HS-27A (cell line): ENCODE results near the gene HLA-DPB1.
A peak's percentile ranks its signal among the peaks of the same experiment; 100 is the strongest.

Experiments used
- DNase-seq: peaks from one replicate; pipeline ENCODE4 v3.0.0-alpha.2; 2012; ENCODE audit warnings: low read depth, missing footprints

The HLA-DPB1 gene

GRCh38 chr6:33103776-33104175 is 28.0 kb downstream of the HLA-DPB1 start:
- no peak for DNase-seq

- no peak for DNase-seq
These were observed 29.1 kb downstream of the HLA-DPB1 start for GRCh38 chr6:33104887-33105286.

GRCh38 chr6:33105386-33105785 is 29.6 kb downstream of the HLA-DPB1 start:
- no peak for DNase-seq

- DNase-seq = no peak
These were observed 30.4 kb downstream of the HLA-DPB1 start for GRCh38 chr6:33105916-33106871.

GRCh38 chr6:33107641-33108040 is 31.9 kb downstream of the HLA-DPB1 start:
- DNase-seq = no peak

- DNase-seq = no peak
These were observed 32.5 kb downstream of the HLA-DPB1 start for GRCh38 chr6:33108307-33108706.

- no peak for DNase-seq
These were observed 36.4 kb downstream of the HLA-DPB1 start for GRCh38 chr6:33112148-33112547.

GRCh38 chr6:33113755-33114154 is 38.0 kb downstream of the HLA-DPB1 start:
- no peak for DNase-seq

GRCh38 chr6:33114406-33114805 is 38.6 kb downstream of the HLA-DPB1 start:
- no peak for DNase-seq

GRCh38 chr6:33116417-33116816 is 40.6 kb downstream of the HLA-DPB1 start:
- DNase-seq = no peak

- no peak for DNase-seq
These were observed 41.3 kb downstream of the HLA-DPB1 start for GRCh38 chr6:33116841-33117711.

GRCh38 chr6:33117811-33118277 is 42.1 kb downstream of the HLA-DPB1 start:
- no peak for DNase-seq

- peak; percentile 19 for DNase-seq
These were observed 42.8 kb downstream of the HLA-DPB1 start for GRCh38 chr6:33118525-33119123.

GRCh38 chr6:33120001-33120400 is 44.2 kb downstream of the HLA-DPB1 start:
- no peak for DNase-seq

- DNase-seq = no peak
These were observed 47.4 kb downstream of the HLA-DPB1 start for GRCh38 chr6:33123181-33123580.

- DNase-seq = peak; percentile 27
These were observed 48.1 kb downstream of the HLA-DPB1 start for GRCh38 chr6:33123732-33124524.

- no peak for DNase-seq
These were observed 48.7 kb downstream of the HLA-DPB1 start for GRCh38 chr6:33124525-33124901.

GRCh38 chr6:33124947-33125346 is 49.2 kb downstream of the HLA-DPB1 start:
- DNase-seq = no peak

GRCh38 chr6:33126101-33126714 is 50.4 kb downstream of the HLA-DPB1 start:
- peak; percentile 41 for DNase-seq

- no peak for DNase-seq
These were observed 52.5 kb downstream of the HLA-DPB1 start for GRCh38 chr6:33128318-33128717.

- DNase-seq = no peak
These were observed 56.3 kb downstream of the HLA-DPB1 start for GRCh38 chr6:33132081-33132524.
